ENCODE measurements around the gene TMEM11.
A peak's percentile ranks its signal among the peaks of the same experiment; 100 is the strongest.
"Not testable (repeated sequence)": the region's sequence is repeated elsewhere in the genome, so short reads cannot be mapped to it uniquely, and the experiment has no call there.

The TMEM11 gene

DNA sequence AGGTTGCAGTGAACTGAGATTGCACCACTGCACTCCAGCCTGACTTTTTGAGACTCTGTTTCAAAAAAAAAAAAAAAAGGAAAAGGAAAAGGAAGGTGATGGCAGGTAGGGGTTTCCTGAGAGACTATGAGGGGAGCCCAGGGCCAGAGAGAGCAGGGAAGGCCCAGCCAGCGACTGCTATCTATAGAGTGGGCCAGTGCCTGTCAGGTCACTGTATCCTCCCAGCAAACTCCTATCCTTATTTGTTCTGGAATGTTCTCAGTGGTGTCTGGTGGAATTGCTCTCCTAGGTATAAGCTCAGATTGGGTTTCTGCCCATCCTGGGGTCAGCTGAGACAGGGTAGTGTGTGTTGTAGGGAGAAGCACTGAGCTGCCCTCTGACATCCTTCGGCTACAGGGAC, 14.9 kb upstream of the TMEM11 start:
- Mint-ChIP-seq H3K4me1 (no peaks in the 10 kb centered on the region), H3K27ac (no peak overlapping the region), H3K4me3 (no peak overlapping the region), H3K27me3 (no peaks in the 10 kb centered on the region), H3K9me3 (peaks cover 8 to 12% of the 10 kb centered on the region in 2 donors)
- DNase-seq (no peak), ATAC-seq (no peak)

DNA sequence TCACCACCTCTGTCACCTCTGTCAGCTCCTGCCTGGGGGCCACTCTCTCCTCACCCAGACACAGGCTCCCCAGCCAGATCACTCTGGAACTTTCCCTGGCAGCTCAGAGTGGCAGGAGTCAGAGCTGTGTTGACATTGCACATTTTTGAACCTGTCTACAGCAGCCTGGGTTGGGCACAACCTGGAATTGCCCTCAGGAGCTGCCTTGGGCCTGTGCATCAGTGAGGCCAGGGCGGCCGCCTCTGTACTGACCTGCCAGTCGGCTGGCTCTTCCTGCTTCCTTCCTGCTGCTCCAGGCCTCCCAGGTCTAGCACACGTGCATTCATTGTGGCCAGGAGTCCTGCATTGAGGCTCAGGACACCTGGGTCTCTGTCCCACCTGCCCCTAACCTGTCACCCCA, 14.2 kb upstream of the TMEM11 start:
- no peaks in the 10 kb centered on the region for H3K27me3 Mint-ChIP-seq
- ATAC-seq = no peak
- peaks cover 8 to 12% of the 10 kb centered on the region in 2 donors for H3K9me3 Mint-ChIP-seq
- no peak overlapping the region for H3K27ac Mint-ChIP-seq
- H3K4me1 Mint-ChIP-seq = no peaks in the 10 kb centered on the region
- DNase-seq = no peak
- H3K4me3 Mint-ChIP-seq = no peak overlapping the region

DNA sequence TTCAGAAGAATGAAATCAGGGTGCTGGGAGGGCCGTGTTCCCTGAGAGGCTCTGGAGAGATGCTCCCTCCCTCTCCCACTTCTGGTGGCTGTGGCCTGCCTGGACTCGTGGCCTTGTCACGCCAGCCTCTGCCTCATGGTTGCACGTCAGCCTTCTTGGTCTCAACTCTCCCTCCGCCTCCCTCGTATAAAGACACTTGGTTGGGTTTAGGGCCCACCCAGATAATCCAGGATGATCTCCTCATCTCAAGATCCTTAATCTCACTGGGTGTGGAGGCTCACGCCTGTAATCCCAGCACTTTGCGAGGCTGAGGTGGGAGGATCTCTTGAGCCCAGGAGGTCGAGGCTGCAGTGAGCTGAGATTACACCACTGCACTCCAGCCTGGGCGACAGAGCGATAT, 13.3 kb upstream of the TMEM11 start:
- not testable (repeated sequence) for H3K27ac Mint-ChIP-seq, H3K27me3 Mint-ChIP-seq, H3K9me3 Mint-ChIP-seq, ATAC-seq, H3K4me1 Mint-ChIP-seq, H3K4me3 Mint-ChIP-seq, DNase-seq

DNA sequence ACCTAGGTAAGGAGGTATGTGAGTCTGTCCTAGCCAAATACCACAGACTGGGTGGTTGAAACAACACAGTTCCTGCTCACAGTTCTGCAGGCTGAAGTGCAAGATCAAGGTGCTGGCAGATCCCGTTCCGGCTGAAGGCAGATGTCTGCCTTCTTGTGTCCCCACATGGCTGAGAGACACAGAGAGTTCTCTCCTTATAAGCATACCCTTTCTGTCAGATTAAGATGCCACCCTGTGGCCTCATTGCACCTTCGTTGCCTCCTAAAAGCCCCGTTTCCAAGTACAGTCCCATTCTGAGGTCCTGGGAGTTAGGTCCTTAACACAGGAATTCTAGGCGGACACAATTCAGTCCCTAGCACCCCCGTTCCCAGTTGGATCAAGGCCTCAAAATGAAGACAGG, 9.1 kb upstream of the TMEM11 start:
- no peak for ATAC-seq
- Mint-ChIP-seq H3K9me3 (peaks cover 0 to 7% of the 10 kb centered on the region in 2 donors), H3K27me3 (no peaks in the 10 kb centered on the region), H3K27ac (no peak overlapping the region), H3K4me3 (no peak overlapping the region), H3K4me1 (peaks cover 9% of the 10 kb centered on the region)
- DNase-seq = no peak

DNA sequence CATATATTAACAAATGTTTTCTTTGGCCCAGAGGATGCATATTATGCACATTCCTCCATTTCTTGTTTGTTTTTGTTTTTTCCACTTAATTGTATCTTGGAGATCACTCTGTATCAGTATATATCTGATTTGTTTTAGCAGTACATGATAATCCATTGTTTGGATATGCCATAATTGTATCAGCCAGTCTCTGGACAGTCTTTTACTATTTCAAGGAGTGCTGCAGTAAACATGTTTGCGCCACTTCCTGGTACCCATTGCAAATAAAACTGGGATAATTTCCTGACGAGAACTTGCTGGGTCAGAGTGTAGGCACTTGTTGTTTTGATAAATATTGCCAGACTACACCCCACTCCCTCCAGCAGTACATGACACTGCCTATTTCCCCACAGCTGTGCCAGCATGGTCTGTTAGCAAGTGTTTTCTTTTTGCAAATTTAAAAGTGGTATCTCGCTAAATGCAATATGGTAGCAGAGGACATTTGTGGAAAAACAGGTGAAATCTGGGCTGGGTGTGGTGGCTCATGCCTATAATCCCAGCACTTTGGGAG, 4.9 kb upstream of the TMEM11 start:
- no peak for ATAC-seq
- no peak overlapping the region for H3K4me3 Mint-ChIP-seq
- DNase-seq = no peak
- no peaks in the 10 kb centered on the region for H3K27me3 Mint-ChIP-seq
- H3K27ac Mint-ChIP-seq = no peak overlapping the region
- H3K4me1 Mint-ChIP-seq = peaks cover 38% of the 10 kb centered on the region
- peaks cover 0 to 7% of the 10 kb centered on the region in 2 donors for H3K9me3 Mint-ChIP-seq

DNA sequence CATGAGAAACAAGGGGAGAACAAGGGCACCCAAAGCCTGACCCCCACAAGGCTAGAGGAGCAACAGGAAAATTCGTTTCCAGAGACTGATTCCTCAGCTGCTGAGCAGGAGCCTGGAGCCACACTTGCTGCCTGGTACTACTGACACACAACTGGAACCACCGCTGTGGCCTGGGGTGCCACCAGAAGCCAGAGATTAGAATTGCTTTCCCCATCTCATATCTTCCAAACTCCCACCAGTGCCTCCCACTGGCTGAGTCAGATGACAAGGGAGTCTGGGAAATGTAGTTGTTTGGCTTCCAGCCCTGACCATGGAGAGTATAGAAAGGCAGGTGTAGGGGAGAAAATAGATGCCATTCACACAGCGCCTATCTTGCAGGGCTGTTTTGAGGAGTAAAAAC, 4.1 kb upstream of the TMEM11 start:
- ATAC-seq = no peak
- Mint-ChIP-seq H3K27me3 (no peaks in the 10 kb centered on the region), H3K4me1 (peaks cover 39% of the 10 kb centered on the region), H3K9me3 (peaks cover 0 to 7% of the 10 kb centered on the region in 2 donors), H3K4me3 (peak overlapping the region in 1 of 2 donors; percentile 8), H3K27ac (no peak overlapping the region)
- DNase-seq = peak in 1 of 2 donors; percentile 28

DNA sequence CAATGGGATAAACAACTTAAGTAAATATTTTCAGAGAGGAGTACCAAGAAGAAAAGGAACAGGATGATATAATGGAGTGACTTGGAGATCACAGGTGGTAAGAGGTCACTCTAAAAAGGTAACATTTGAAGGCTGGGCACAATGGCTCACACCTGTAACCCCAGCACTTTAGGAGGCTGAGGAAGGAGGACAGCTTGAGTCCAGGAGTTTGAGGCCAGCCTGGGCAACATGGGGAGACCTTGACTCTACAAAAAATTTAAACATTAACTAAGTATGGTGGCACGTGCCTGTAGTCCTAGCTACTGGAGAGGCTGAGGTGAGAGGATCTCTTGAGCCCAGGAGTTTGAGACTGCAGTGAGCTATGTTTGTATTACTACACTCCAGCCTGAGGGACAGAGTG, 3.4 kb upstream of the TMEM11 start:
- Mint-ChIP-seq H3K4me1 (peaks cover 46% of the 10 kb centered on the region), H3K27me3 (no peaks in the 10 kb centered on the region), H3K9me3 (peaks cover 0 to 7% of the 10 kb centered on the region in 2 donors), H3K4me3 (no peak overlapping the region), H3K27ac (no peak overlapping the region)
- DNase-seq (no peak), ATAC-seq (no peak)

DNA sequence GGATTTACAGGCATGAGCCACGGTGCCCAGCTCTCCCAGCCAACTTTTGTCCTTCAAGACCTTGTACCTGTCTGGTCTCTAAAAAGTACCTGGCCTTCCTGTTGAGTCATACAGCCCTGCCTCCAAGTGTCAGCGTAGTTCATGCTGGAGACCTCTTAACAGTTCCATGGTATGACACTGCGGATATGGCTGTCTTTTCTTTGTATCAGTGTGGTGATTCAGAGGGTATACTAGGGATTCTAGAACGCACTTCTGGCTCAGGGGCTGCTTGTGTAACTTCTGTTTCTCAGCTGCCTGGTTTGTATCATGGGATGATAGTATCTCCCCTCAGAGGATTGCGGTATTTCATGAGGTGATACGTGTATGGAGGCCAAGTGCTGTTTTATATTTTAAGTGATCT, 2.0 kb upstream of the TMEM11 start:
- peak overlapping the region; percentile 87 to 94 for H3K4me3 Mint-ChIP-seq
- no peak for DNase-seq
- ATAC-seq = no peak
- H3K27me3 Mint-ChIP-seq = no peaks in the 10 kb centered on the region
- H3K4me1 Mint-ChIP-seq = peaks cover 57% of the 10 kb centered on the region
- H3K27ac Mint-ChIP-seq = peak overlapping the region in 1 of 2 donors; percentile 31
- H3K9me3 Mint-ChIP-seq = no peaks in the 10 kb centered on the region

DNA sequence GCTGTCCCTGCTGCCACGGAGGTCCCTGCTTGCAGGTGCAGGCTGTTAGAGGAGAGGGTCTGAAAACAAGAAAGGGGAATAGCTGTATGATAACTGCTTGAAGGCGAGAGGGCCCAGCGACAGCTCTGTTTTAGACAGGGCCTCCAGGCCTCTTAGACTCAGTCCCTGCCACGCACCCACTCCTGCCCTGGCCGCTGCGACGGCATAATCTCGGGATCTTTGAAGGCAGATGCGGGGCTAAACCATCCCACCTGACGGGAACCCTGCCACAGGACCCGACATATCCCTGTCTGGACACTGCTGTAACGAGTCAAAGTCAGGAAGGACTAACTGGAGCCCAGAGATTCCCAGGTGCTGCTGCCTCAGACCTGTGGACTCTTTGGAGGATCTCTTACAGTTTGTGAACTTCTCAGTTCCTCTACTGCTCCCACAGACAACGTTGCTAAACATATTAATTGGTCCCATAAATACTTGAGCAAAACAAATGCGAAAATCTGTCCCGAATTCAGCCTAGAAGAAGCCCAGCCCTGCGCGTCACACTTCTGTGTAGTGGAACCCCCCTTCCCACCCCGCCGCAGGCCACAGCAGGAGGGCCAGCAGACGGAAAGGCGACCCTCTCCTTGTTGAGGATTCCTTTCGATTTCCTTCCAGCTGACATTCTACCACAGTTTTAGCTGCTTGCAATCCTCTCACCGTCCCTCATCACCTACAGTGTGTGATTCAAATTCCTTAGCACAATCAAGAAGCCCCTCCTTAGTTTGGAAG, 998 bp upstream of the TMEM11 start:
- peak overlapping the region; percentile 74 to 89 for H3K27ac Mint-ChIP-seq
- ATAC-seq = peak; percentile 13
- H3K4me3 Mint-ChIP-seq = peak overlapping the region; percentile 87 to 94
- H3K9me3 Mint-ChIP-seq = no peaks in the 10 kb centered on the region
- DNase-seq = no peak
- no peaks in the 10 kb centered on the region for H3K27me3 Mint-ChIP-seq
- H3K4me1 Mint-ChIP-seq = peaks cover 65% of the 10 kb centered on the region

DNA sequence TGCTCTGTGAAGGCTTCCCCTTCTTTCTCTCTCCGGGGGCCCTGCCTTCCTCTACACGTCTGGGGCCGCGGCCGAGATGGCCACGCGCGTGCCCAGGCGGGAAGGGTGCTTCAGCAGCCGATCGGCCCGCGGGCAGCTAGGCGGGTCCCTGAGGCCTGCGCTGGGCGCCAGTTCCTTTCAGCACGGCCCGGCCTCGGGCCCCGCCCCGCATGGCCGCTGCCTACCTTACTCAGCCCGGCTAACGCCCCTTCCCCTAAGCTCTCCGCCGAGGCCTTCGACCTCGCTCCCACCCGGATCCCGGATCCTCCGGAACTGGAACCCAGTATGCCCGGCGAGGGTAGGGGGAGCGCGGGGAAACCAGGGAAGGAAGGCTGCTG, 335 bp downstream of the TMEM11 start:
- ATAC-seq (peak; percentile 22), DNase-seq (no peak)
- no peaks in the 10 kb centered on the region for H3K27me3 Mint-ChIP-seq
- peak overlapping the region; percentile 92 to 99 for H3K27ac Mint-ChIP-seq
- peaks cover 65% of the 10 kb centered on the region for H3K4me1 Mint-ChIP-seq
- H3K4me3 Mint-ChIP-seq = peak overlapping the region; percentile 87 to 94
- no peaks in the 10 kb centered on the region for H3K9me3 Mint-ChIP-seq

DNA sequence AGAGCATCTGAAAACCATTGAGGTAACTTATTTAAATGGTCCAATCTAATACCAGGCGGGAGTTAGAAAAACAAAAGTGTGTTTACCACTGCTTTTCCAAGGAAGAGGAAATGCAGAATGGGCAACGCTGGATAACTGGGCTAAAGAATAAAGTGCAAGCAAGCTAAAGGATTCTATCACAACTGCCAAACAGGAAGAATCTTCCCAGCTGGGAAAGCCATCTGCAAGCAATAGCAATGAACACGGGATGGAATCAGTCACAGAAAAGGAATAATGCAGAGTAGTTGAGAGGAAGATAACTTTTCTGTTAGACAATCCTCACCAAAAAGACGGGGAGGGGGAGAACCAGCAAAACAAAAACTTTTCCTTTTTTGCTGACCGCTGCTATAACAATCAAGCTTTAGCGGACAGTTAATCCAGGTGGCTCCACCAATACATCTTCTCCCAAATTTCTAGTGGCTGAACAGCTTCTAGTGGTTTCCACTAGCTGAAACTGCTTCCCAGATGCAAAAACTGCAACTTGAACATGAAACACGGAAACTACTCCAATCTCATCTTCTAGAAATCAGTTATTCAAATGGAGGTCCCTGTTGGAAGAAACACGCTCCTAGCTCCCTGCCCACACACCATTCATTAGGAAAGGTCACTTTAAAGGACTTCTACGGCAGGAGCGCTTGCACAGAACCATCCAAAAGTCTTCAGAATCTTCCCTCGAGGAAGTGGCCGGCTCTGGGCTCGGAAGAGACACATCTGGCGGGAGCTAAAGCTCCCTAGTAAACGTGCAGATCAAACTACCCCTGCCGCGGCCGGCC, 929 bp downstream of the TMEM11 start:
- Mint-ChIP-seq H3K4me1 (peaks cover 61% of the 10 kb centered on the region), H3K27ac (peak overlapping the region; percentile 92 to 99), H3K4me3 (peak overlapping the region; percentile 87 to 94), H3K27me3 (no peaks in the 10 kb centered on the region), H3K9me3 (no peaks in the 10 kb centered on the region)
- DNase-seq (peak in 1 of 2 donors; percentile 5), ATAC-seq (no peak)

DNA sequence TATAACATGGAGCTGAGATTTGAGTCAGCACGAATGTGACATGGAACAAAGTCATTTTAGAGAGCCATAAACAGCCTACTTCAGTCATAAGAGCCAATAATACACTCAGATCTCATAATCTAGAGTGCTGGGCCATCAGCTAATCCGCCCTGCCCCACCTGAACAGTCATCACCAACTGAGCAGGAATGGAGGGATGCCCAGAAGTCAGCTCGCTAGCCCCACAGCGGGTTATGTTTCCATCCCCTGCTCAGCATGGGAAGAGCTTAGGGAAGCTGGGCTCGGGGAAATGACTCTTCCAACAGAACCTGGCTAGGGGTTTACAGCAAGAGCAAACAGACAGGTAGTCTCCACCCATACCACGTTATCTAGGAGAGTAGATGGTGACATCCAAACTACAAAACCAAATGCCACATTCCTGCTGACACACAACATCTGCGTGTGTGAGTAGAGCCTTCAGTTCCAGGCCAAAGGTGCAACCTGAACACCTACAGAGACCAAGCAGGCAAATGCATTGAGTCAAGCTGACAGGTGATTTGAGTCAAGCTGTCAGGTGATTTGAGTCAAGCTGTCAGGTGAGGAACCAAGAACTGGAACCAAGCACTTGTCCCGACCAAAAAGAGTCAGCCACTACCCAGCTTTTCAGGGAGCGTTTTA, 2.0 kb downstream of the TMEM11 start:
- no peak for ATAC-seq
- no peak for DNase-seq
- Mint-ChIP-seq H3K4me1 (peaks cover 51% of the 10 kb centered on the region), H3K4me3 (peak overlapping the region; percentile 53 to 94), H3K27me3 (no peaks in the 10 kb centered on the region), H3K9me3 (no peaks in the 10 kb centered on the region), H3K27ac (peak overlapping the region in 1 of 2 donors; percentile 89)

DNA sequence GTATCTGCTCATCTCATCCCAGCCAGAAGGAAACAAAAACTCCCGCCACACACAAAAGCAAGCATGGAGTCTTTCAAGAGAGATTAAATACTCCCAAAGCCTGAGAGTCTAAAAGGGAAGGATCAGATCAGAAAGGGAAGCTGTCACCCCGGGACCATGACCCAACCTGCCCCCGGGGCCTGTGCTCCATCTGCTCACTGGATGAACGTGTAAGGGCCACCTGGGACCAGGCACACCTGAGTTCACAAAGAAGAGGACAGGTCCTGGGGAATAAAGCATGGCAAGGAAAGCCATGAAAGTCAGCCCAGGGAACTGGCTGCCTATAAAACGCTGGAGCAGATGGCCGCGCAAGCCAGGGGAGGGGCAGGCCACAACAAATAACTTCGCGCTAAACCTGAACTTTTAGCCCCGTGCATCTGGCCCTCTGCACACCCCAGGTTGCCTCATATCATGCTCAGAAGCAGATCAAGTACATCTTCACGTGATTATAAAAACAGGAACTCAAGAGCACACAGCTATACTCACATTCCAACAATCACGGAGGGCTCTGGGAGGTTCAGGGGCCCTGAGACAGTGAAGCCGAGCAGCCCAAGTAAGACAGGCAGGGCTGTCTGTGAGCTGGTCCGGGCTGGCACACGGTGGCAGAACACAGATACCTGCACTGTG, 3.4 kb downstream of the TMEM11 start:
- H3K27ac Mint-ChIP-seq = no peak overlapping the region
- H3K4me1 Mint-ChIP-seq = peaks cover 47% of the 10 kb centered on the region
- no peaks in the 10 kb centered on the region for H3K9me3 Mint-ChIP-seq
- DNase-seq (no peak), ATAC-seq (no peak)
- no peaks in the 10 kb centered on the region for H3K27me3 Mint-ChIP-seq
- H3K4me3 Mint-ChIP-seq = no peak overlapping the region

DNA sequence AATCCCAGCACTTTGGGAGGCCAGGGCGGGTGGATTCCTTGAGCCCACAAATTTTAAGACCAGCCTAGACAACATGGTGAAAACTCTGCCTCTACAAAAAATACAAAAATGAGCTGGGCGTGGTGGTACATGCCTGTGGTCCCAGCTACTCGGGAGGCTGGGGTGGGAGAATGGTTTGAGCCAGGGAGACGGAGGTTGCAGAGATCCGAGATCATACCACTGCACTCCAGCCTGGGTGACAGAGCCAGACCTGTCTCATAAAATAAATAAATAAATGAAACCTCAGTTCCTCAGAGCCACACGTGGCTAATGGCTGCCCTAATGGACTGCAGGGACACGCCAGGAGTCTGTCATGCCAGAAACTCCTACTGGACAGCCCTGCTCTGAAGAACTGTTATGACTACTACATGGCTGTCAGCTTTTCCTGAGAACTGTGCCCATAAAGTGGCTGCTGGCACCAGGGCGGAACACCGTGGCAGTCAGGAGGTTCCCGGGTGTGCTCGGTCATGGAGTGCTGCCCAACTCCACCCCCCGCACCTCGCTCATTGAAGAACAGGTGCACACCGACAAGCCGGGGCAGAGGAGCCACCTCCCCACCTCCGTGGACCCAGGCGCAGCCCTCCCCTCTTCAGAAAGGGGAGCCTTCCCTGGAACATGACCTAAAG, 4.3 kb downstream of the TMEM11 start:
- ATAC-seq = no peak
- Mint-ChIP-seq H3K27me3 (no peaks in the 10 kb centered on the region), H3K4me1 (peaks cover 50% of the 10 kb centered on the region), H3K9me3 (no peaks in the 10 kb centered on the region), H3K27ac (no peak overlapping the region), H3K4me3 (no peak overlapping the region)
- DNase-seq = no peak

DNA sequence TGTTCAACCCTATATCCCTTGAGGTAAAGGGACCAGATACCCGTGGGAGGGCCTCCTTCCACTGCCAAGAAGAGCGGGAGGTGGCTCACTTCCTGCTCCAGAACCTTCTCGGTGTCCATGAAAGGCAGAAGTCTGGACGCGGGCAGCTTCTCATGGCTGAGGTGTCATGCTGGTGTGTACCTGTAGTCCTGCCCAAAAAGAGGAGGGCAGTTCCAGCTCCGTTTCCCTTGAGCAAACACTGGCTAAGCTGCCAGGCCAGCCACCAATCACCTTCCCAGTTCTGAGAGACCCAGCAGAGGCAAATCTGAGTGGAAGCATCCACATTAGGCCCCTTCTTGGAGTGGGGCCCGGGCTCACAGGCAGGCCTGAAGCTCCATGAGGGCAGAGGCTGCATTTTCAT, 5.6 kb downstream of the TMEM11 start:
- DNase-seq = no peak
- H3K9me3 Mint-ChIP-seq = no peaks in the 10 kb centered on the region
- no peak overlapping the region for H3K27ac Mint-ChIP-seq
- no peaks in the 10 kb centered on the region for H3K27me3 Mint-ChIP-seq
- no peak for ATAC-seq
- H3K4me1 Mint-ChIP-seq = peaks cover 55% of the 10 kb centered on the region
- no peak overlapping the region for H3K4me3 Mint-ChIP-seq

All from stimulated activated naive CD8-positive, alpha-beta T cell treated with anti-CD3 and anti-CD28 coated beads, Interleukin-15, amount 100 ng/mL, for 72 hours (primary cell).